ENCODE data around the gene ASCL3. TPM values are rescaled to one million over a fixed set of nuclear protein-coding genes. Genes with fewer than 3 reads are reported as not detected.

ASCL3 gene
- total RNA-seq, 1 experiment from 2014 or later: not detected

GRCh38 chr11:8928205-8928604, 14.6 kb downstream of the ASCL3 start:
- Histone ChIP-seq H3K27me3 (replicated peaks; ENCODE audit: insufficient read depth, low read depth, low read length, poor library complexity) (no peaks in the 10 kb centered on the region), H3K27ac (ENCODE audit: low read depth, low read length, poor library complexity, severe bottlenecking) (no peak overlapping the region), H3K4me1 (ENCODE audit: insufficient read depth, low read length, poor library complexity, severe bottlenecking) (no peaks in the 10 kb centered on the region), H3K9me3 (ENCODE audit: low read depth, low read length, poor library complexity, severe bottlenecking) (no peaks in the 10 kb centered on the region), H3K36me3 (ENCODE audit: insufficient read depth, low read length, poor library complexity, severe bottlenecking) (no peaks in the 10 kb centered on the region), H3K4me3 (ENCODE audit: low read depth, low read length, poor library complexity, severe bottlenecking) (no peak overlapping the region)
- POLR2A ChIA-PET (ENCODE audit: low non-redundant PET): no interaction called here
- CTCF ChIA-PET: no interaction called here
- DNase-seq (ENCODE audit: low spot score): no peak
- BruUV-seq (replicated peaks): no TSS peak
- intact Hi-C loops (cut with micrococcal nuclease; ENCODE audit: unreplicated experiment): no loop called here
- no peak for TF ChIP-seq EZH2 (IDR thresholded peaks at IDR 0.05; ENCODE audit: borderline replicate concordance, low read depth, low read length, poor library complexity, severe bottlenecking)
- no peak for TF ChIP-seq CTCF (conservative IDR thresholded peaks at IDR 0.05; ENCODE audit: low read depth, low read length)

- intact Hi-C loops (cut with micrococcal nuclease; ENCODE audit: unreplicated experiment): no loop called here
- Histone ChIP-seq H3K36me3 (ENCODE audit: insufficient read depth, low read length, poor library complexity, severe bottlenecking) (no peaks in the 10 kb centered on the region), H3K27me3 (replicated peaks; ENCODE audit: insufficient read depth, low read depth, low read length, poor library complexity) (no peaks in the 10 kb centered on the region), H3K4me3 (ENCODE audit: low read depth, low read length, poor library complexity, severe bottlenecking) (no peak overlapping the region), H3K9me3 (ENCODE audit: low read depth, low read length, poor library complexity, severe bottlenecking) (no peaks in the 10 kb centered on the region), H3K4me1 (ENCODE audit: insufficient read depth, low read length, poor library complexity, severe bottlenecking) (no peaks in the 10 kb centered on the region), H3K27ac (ENCODE audit: low read depth, low read length, poor library complexity, severe bottlenecking) (no peak overlapping the region)
- ChIA-PET CTCF (no interaction called here), POLR2A (ENCODE audit: low non-redundant PET) (no interaction called here)
- BruUV-seq (replicated peaks): no TSS peak
- DNase-seq (ENCODE audit: low spot score): no peak
- no peak for TF ChIP-seq CTCF (conservative IDR thresholded peaks at IDR 0.05; ENCODE audit: low read depth, low read length)
- TF ChIP-seq EZH2 (IDR thresholded peaks at IDR 0.05; ENCODE audit: borderline replicate concordance, low read depth, low read length, poor library complexity, severe bottlenecking): no peak
These were observed 15.6 kb downstream of the ASCL3 start for GRCh38 chr11:8927233-8927632.

GRCh38 chr11:8926236-8926635, 16.6 kb downstream of the ASCL3 start:
- BruUV-seq (replicated peaks): no TSS peak
- Histone ChIP-seq H3K9me3 (ENCODE audit: low read depth, low read length, poor library complexity, severe bottlenecking) (no peaks in the 10 kb centered on the region), H3K4me3 (ENCODE audit: low read depth, low read length, poor library complexity, severe bottlenecking) (no peak overlapping the region), H3K27ac (ENCODE audit: low read depth, low read length, poor library complexity, severe bottlenecking) (no peak overlapping the region), H3K27me3 (replicated peaks; ENCODE audit: insufficient read depth, low read depth, low read length, poor library complexity) (no peaks in the 10 kb centered on the region), H3K36me3 (ENCODE audit: insufficient read depth, low read length, poor library complexity, severe bottlenecking) (no peaks in the 10 kb centered on the region), H3K4me1 (ENCODE audit: insufficient read depth, low read length, poor library complexity, severe bottlenecking) (no peaks in the 10 kb centered on the region)
- TF ChIP-seq CTCF (conservative IDR thresholded peaks at IDR 0.05; ENCODE audit: low read depth, low read length) (no peak), EZH2 (IDR thresholded peaks at IDR 0.05; ENCODE audit: borderline replicate concordance, low read depth, low read length, poor library complexity, severe bottlenecking) (no peak)
- intact Hi-C loops (cut with micrococcal nuclease; ENCODE audit: unreplicated experiment): no loop called here
- CTCF ChIA-PET: interaction anchor here (0.7 kb wide), 1 partner anchor 254 kb away, joined by 10 read pairs; no protein-coding TSS in a partner anchor
- POLR2A ChIA-PET (ENCODE audit: low non-redundant PET): no interaction called here
- DNase-seq (ENCODE audit: low spot score): no peak

Data from A673 (cell line).